Stimulated activated CD4-positive, alpha-beta T cell treated with anti-CD3 and anti-CD28 coated beads, TNF-alpha, amount 100 ng/mL, for 4 hours (primary cell): ENCODE results near the gene ECE1.

Experiments
- DNase-seq, 3 experiments: peaks; one replicate each; pipeline ENCODE4 v3.0.0-alpha.2; 2020; ENCODE audit warnings: low read depth in 3 of 3

ECE1 gene

DNA sequence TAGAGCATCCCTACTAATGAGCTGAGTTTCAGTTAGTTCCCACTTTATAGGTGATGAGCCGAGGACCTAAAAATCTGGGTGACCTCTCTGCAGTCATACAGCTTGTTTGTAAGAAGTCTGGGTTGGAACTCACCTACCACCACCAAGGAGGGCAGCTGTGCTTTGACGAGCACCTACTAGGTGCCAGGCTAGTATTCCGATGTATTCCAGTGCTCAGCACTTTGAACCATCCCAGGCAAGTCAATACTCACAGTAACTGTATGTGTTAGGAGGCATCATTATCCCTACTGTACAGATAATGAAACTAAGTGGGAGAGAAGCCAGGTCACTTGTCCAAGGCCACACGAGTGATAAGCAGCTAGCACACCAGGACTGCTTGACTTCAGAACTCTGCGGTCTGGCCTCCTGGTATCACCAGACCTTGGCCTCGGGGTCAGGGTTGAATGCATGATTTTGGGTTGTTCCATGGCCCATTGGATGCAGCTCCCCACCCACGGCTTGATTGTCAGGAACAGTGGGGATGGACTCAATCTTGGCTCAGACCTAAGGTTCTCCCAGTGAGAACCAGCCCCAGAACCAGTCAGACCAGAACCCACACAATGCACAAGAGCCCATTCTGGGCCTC, 20.7 kb downstream of the ECE1 start:
- no peak for DNase-seq

DNA sequence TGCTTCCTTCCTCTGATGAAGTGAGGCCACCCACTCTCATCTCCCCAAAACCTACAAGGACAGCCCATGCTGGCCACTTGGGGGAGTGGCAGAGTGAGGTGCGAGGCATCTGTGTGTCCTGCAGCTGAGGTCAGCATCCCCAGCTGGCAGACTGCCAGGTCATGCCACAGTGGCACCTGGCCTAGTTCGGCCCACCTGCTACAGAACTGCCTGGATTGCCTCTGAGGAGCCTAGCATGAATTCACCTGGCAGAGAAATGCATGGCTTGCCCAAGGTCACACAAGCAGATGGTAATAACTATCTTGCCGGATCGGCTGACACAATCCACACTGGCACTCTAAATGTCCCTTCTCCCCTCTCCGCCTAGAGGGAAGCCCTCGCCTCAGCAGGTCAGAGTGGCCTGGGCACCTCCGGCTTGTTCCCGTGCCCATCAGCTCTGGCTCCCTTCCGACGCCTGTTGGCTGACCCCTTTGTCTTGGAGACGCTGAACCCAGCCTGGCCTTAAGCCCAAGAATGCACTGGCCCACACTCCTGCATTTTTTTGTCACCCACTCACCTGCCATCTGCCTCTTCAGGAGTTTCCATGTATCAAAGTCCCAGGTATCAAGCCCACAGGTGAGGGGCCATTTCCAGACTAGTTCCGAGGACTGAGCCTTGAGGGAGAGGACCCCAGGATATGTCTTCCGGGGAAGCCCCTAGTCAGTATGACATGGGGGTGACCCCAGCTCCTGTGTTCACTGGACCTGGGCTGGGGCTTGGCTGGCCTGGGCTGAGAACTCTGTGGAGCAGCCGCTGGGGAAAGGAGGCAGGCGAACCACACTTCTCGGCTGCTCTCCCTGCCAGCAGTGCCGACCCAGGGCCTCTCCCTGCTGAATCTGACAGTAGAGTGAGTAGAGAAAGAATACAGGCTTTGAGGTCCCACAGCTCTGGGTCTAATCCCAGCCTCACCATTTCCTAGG, 21.7 kb downstream of the ECE1 start:
- no peak for DNase-seq

DNA sequence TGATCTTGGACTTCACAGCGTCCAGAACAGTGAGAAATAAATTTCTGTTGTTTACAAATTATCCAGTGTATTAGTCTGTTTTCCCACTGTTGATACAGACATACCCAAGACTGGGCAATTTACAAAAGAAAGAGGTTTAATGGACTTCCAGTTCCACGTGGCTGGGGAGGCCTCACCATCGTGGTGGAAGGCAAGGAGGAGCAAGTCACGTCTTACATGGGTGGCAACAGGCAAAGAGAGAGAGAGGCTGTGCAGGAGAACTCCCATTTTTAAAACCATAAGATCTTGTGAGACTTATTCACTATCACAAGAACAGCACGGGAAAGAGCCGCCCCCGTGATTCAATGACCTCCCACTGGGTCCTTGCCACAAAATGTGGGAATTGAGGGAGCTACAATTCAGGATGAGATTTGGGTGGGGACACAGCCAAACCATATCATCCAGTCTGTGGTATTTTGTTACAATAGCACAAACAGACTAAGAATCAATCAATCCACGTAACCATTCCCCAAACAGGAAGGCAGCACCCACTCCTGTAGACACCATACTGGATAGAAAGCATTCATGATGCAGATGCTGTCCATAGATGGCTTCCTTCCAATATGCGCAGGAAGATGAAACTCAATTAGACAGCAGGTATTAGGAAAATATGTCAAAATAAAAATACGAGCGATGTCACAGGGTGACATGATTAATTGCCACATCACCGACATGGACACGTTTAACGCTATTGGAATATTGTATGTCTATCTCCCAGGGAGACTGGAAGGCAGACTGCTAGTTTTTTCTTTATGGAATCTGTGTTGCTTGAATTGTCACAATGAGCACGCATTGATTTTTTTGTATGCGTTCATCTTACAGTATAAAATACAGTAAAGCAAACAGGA, 22.8 kb downstream of the ECE1 start:
- DNase-seq: no peak

DNA sequence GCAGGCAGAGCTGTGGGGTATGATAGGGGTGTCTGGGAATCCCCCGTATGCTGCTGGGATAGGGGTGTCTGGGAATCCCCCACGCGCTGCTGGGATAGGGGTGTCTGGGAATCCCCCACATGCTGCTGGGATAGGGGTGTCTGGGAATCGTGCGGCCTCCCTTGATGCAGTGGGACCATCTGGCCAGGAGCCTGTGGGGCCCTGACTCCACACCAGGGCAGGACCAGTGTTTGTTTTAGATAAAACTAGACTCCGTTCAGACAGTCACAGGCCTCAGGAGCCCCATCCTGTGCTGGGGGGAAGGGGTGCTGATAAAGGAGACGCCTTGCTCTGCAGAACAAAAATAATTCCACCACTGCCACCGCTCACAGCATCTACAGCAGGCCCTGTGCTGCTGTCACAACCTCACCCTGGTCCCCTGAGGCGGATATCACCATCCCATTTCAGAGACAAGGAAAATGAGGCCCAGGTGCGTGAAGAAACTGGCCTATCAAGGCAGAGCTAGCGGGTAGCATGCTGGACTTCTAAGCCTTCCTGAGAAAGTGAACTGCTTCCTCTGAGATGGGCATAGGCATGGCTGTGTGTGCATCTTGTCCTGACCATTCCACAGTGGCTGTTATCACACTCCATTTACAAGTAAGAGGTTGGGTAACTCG, 24.0 kb downstream of the ECE1 start:
- no peak for DNase-seq

DNA sequence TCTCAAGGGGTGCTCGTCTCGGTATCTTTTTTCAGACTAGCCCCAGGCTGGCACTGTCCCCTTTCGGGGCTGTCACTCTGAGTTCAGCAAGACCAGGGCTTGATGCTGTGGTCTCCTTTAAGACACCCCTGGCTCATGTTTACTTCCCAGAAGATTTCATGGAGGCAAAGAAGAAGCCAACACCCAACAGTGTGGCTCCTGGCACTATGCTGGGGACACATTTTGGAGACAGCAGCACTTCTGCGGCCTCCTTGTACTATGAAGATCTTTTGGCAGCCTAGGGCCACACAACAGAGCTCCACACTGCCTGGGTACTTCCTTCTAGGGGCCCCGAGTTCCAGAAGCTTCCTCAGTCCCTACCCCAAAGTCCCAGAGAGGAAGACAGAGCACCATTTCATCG, 24.6 kb downstream of the ECE1 start:
- no peak for DNase-seq

DNA sequence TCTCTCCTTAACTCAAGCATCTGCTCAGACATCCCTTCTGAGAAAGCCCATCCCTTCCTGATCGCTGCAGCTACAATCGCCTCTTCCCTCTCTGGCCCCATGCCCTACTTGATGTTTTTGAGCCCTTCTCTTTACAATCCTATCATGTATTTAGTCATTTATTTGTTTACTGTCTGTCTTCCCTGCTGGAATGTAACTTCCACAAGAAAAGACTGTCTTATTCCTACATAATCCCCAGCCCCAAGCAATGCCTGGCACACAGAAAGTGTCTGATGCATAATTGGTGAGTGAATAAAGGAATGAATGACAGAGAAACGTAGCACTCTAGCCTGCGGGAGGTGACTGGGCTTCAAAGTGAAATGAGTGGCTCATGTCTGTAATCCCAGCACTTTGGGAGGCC, 25.4 kb downstream of the ECE1 start:
- DNase-seq: no peak

DNA sequence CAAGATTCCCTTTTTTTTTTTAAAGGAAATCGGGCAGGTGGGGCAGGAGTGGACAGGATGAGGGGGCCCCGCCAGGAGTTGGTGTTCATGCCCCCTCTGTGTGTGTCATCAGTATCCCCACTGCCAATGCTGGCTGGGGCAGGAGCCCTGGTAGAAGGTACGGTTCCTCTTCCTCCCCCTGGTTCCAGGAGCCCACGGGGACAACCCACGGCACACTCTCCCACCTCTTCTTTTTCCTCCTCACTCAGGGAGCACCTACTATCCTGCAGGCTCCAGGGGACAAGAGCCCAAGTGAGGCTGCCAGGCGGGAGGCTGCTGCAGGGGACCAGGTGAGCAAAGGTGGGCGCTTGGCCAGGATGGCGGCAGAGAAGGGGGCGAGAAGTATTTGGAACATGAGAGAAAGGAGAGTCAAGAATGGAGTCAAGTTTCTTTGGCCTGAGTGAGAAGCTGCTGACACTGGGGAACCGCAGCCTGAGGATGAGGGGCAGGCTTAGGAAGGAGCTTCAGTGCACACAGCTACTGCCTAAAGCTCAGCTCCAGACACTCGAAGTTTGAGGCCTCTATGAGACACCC, 26.5 kb downstream of the ECE1 start:
- DNase-seq: no peak

DNA sequence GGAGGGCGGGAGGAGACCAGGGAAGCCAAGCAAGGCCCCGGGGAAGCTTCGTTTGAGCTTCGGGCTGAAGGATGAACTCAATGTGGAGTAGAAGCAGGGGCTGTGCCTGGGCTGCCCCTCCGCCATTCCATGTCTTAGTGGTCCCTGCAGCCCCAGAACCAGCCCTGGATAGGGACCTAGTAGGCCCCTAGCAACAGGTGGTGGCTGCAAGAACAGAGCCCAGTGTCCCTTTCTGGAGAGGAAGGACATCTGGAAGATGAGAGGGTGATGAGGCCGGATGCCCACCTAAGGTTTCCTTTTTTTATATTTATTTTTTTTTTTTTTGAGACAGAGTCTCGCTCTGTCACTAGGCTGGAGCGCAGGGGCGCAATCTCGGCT, 27.2 kb downstream of the ECE1 start:
- DNase-seq: no peak

DNA sequence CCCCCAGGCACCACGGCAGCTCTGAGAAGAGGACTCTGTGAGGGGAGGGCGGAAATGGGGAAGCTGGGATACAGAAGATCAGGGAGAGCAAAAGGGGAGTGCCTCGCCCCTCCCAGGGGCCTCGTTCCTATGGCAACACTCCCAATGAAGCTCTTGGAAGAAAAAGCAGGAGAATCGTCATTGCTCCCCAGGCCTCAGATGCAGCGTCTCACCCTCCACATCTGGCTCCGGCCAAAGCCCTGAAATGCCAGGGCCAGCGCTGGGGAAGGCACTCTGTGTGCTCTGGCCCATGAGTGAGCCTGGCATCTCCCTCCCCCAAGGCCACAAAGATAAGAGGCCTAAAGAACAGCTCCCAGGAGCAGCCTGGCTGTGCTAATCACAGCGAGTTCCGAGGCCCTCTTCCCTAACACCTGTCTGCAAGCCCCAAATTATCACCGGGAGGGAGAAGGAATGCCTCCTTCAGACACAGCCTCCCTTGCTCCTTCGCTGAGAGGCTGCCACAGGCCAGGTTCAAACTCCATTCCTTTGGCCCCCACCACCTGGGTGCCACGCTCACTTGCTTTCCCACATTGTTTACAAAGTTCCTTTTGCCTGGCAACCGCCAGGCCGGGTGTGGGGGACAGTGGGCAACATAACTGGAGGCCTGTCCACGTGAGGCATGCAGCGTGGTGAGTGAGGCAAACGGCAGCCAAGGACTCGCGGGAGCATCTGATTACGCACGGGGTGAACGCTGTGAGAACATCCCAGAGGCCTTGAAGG, 27.8 kb downstream of the ECE1 start:
- no peak for DNase-seq

DNA sequence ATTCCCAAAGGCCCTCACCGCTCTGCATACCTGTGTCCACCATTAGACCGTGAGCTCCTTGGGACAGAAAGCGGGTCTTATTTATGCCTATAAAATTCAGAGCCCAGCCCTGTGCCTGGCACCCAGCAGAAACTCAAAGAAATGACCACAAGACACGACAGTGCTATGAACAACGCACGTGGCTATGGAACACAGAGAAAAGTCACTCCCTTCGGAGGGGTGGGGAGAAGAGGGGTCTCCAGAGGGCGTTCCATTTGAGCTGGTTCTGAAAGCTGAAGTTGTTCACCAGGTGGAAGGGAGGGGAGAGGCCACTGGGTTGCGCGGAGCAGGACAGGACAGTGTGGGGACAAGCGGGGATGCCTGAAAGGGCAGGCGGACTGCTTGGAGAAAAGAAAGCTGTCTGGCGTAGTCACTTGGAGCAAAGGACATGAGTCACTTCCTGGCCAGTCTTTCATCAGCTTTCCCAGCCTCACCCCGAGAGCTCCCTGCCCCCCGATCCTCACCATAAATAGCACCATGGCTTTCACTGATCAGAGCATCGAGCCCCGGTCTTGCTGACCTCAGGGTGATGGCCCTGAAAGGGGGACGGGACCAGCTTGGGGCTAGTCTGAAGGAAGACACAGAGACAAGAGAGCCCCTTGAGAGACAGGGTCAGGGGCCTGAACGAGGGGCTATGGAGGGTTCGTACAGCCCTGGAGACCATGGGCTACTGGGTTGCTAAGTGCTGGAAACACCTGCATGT, 28.5 kb downstream of the ECE1 start:
- no peak for DNase-seq

DNA sequence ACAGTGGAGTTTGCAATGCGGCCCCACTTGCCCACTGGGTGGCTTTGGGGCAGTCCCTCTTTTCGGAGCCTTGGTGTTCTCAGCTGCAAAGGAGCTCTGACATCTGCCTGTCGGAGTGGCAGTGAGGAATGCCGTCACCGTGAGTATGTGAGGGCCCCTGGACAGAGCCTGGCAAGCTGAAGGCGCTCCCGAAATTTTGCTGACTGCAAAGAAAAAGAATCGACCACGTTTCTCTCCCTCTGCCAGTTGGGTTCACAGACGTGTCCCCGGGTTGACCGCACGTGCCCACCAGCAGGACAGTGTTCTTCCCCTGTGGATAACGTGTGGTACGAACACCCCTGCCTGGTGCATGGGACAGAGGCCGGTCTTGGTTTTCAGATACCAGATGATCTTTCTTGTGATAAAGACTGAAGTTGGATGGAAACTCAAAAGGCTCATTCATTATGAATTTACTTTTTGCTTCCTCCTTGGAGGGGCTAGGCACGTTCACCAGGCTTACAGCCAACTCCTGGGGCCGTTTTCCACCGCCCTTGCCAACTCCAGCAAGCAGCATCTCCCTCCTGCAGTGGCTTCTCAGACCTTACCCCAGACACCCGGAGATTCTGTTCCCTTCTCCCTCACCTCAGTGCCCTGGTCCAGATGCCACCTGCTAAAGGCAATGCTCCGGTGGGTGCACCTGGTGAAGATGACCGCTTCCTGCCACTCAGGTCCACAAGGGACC, 29.7 kb downstream of the ECE1 start:
- DNase-seq: no peak

DNA sequence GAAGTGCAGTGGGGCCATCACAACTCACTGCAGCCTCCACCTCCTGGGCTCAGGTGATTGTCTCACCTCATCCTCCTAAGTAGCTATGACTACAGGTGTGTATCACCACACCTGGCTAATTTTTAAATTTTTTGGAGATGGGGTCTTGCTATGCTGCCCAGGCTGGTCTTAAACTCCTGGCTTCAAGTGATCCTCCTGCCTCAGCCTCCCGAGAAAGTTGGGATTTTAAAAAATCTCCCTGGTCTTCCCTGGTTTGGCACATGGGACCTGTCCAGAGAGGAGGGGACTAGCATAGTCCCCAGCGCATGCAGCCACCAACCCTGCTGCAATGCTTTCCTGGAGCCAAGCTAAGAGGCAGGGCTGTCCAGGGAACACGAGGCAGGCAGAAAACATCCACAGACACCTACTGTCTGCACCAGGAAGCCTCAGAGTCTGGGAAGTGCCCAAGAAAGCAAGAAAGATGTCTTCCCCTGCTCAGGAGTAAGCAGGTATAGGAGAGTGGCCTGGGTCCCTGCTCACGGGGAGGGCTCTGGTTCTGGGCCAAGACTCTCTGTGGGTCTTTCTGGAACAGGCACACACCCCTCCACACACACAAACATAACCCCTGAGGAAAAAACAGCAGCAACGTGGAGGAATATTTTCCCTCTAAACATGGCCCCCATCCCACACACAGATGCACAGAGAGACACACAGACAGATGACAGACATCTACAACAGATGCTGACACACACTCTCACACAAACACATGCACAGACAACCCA, 30.8 kb downstream of the ECE1 start:
- no peak for DNase-seq

DNA sequence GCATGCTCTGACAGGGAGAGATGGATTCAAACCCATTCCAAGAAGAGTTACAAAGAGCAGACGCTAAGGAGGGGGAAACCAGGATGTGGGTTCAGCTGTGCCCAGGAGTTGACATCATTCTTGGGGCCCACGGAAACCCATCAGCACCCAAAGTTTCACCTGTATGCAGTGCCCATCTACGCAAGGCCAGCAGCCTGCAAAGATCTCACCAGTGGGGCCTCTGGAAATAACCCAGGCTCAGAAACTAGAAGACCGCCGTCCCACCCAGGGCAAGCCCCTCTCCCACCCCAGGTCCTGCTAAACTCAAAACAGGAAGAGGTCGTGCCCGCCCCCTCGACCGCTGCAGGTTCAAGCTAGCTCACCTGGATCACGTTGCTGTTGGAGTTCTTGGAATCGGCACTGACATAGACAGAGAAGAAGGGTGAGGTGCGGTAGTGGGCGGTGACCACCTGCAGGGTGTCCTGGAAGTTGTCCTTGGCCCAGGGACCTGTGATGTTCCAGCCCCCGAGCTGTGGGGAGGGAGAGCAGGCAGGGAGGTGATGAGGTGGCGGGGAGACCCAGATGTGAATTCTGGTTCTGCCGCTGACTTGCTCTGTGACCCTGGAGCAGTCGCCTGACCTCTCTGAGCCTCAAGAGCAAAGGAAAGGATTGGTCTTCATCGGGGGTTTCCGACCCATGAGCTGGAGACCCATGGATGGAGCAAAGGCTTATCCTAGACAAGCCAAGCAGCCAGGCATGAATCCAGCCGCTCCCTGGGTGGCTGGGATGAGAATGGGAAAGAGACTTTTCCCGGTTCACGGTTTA, 31.7 kb downstream of the ECE1 start:
- DNase-seq: no peak

DNA sequence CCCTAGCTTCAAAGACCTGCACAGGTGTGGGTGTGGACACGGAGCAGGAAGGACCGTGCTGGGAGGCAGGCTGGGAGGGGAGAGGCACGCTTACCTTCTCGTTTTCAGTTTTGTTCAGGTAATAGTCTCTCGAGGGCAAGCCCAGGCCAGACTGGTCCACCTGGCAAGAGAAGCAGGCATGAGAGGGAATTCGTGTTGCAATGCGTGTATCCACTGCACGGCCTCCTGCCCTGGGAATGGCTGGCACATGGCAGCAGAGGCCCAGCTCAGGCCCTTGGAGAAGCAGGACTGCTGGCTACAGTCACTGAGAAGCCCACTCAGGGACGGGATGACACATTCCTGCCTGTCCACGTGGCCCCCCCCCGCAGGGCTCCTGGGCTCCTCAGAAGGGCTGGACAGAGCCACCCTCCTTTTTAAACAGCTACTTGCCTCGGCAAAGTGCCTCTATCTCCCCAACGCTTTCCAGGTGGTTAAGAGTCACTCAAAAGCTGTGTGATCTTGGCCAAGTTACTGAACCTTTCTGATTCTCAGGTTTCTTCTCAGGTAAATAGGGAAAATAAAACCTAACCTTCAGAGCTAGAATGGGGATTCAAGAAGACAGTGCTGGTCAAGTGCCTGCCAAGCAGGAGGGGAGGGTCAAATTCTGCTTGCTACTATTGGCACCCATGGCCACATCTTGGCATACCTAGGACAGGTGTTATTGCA, 32.7 kb downstream of the ECE1 start:
- no peak for DNase-seq

DNA sequence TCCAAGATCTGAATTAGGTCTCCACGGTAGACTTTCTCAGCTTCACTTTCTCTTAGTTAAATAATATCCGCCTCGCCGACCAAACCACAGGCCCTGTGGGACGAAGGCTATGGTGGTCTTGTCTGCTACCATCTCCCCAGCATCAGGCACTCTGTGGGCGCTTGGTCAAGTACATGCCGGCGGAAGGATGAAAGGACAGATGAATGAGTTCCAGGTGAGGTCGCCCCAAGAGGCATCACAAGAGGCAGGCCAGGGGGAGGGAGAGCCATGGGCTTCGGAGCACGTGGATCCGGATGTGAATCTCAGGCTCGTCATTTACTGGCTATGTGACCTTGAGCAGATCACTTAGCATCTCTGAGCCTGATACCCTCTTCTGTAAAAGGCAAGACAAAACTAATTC, 33.5 kb downstream of the ECE1 start:
- no peak for DNase-seq

DNA sequence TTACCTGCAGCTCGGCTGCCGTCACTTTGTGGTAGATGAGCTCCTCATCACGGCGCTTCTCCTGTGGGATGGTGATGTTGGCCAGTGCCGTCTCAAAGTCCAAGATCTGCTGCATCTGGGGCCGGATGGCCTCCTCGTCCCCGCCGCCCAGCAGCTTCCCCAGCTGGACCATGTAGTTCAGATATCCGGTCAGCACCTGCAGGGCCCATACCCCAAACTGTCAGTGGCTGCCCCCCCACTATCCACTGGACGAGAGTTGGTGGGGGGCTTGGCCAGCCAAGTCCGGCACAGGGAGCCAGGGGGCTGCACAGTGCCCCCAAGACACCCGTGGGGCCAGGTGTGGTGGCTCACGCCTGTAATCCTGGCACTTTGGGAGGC, 34.3 kb downstream of the ECE1 start:
- no peak for DNase-seq

DNA sequence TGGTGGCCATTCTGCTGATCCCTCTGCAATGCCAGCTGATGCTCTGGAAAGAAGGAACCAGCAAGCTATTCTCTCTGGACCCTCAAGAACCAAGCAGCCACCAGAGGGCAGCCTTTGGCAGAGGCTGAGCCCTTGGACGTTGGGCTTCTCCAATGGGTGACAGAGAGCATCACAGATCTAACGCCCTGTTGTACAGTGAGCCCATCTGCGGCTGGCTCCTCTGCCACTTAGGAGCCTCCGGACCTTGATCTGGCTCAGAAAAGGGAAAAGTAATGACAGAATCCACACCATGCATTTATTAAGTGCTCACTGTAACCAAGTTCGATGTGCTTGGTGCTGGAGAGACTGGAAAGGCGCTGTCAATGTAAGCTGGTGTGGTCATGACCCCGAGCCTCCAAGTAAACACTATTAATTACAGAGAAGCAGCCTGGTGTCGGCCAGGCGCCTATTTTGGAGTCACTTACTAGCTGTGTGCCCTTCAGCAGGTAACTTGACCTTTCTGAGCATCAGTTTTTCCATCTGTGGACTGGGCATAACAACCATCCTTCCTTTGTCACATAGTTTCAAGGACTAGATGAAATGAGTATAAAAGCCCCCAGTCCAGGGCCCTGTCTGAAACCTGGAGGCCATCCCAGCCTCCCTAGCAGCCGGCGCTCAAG, 34.9 kb downstream of the ECE1 start:
- DNase-seq: peak; percentile 68 to 75 (median 73)
